ENCODE data around the gene MOGAT1. TPM values are rescaled to one million over a fixed set of nuclear protein-coding genes. Genes with fewer than 3 reads are reported as not detected.
"Not testable (repeated sequence)": the region's sequence is repeated elsewhere in the genome, so short reads cannot be mapped to it uniquely, and the experiment has no call there.

MOGAT1 gene
- total and polyA plus RNA-seq, 7 donors: not detected

DNA sequence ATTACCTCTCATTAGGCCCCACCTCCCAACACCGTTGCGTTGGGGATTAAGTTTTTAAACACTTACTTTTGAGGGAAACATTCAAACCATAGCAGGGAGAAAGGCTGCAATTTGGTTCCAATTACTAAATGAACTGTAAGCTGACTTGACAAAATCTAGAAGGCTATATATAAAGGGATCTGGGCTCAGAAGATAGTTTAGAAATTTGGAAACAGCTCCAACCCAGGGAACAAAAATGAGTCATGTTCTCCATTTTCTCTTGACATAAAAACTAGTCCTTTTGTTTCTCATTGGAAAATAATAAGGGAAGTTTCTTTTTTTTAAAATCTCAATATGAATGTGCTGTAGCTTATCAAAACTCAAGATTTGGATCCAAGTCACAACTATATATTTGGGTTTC is 17.5 kb downstream of the MOGAT1 start:
- Histone ChIP-seq H3K9me3 (no peaks in the 10 kb centered on the region), H3K4me1 (peaks cover 6% of the 10 kb centered on the region), H3K27me3 (ENCODE audit: insufficient read depth in 3 of 3, low read length in 2 of 3) (no peaks in the 10 kb centered on the region), H3K36me3 (ENCODE audit: insufficient read depth in 1 of 2, low read depth in 1 of 2) (no peaks in the 10 kb centered on the region), H3K27ac (no peak overlapping the region), H3K4me3 (no peak overlapping the region)
- intact Hi-C loops (cut with DNase I): no loop called here
- DNase-seq: no peak
- TF ChIP-seq, protein P1, sequence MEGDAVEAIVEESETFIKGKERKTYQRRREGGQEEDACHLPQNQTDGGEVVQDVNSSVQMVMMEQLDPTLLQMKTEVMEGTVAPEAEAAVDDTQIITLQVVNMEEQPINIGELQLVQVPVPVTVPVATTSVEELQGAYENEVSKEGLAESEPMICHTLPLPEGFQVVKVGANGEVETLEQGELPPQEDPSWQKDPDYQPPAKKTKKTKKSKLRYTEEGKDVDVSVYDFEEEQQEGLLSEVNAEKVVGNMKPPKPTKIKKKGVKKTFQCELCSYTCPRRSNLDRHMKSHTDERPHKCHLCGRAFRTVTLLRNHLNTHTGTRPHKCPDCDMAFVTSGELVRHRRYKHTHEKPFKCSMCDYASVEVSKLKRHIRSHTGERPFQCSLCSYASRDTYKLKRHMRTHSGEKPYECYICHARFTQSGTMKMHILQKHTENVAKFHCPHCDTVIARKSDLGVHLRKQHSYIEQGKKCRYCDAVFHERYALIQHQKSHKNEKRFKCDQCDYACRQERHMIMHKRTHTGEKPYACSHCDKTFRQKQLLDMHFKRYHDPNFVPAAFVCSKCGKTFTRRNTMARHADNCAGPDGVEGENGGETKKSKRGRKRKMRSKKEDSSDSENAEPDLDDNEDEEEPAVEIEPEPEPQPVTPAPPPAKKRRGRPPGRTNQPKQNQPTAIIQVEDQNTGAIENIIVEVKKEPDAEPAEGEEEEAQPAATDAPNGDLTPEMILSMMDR (IDR thresholded peaks at IDR 0.05): no peak
- ATAC-seq: no peak
- 57 to 76% (median 71%) methylated on average over 2 of the region's 2 CpGs for WGBS, 3 donors

DNA sequence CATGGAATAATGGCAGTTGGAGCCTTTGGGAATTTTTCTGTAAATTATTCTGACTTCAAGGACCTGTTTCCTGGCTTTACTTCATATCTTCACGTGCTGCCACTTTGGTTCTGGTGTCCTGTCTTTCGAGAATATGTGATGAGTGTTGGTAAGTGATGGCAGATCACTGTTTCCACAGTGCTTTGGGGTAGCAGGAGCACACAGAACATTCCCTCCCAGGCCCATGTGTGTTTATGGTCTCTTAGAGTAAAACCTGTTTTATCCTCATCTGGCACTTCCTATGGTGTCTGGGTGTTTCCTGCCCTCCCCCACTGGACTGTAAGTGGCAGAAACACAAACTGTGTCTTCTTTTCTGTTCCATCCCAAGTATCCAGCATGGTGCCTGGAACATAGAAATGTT is 17.9 kb downstream of the MOGAT1 start:
- TF ChIP-seq, protein P1 (IDR thresholded peaks at IDR 0.05): no peak
- Histone ChIP-seq H3K36me3 (ENCODE audit: insufficient read depth in 1 of 2, low read depth in 1 of 2) (no peaks in the 10 kb centered on the region), H3K9me3 (no peaks in the 10 kb centered on the region), H3K4me1 (peaks cover 2% of the 10 kb centered on the region), H3K27me3 (ENCODE audit: insufficient read depth in 3 of 3, low read length in 2 of 3) (no peaks in the 10 kb centered on the region), H3K27ac (no peak overlapping the region), H3K4me3 (no peak overlapping the region)
- 63 to 74% (median 63%) methylated on average over 2 of the region's 2 CpGs for WGBS, 3 donors
- intact Hi-C loops (cut with DNase I): no loop called here
- ATAC-seq: no peak
- DNase-seq: no peak

DNA sequence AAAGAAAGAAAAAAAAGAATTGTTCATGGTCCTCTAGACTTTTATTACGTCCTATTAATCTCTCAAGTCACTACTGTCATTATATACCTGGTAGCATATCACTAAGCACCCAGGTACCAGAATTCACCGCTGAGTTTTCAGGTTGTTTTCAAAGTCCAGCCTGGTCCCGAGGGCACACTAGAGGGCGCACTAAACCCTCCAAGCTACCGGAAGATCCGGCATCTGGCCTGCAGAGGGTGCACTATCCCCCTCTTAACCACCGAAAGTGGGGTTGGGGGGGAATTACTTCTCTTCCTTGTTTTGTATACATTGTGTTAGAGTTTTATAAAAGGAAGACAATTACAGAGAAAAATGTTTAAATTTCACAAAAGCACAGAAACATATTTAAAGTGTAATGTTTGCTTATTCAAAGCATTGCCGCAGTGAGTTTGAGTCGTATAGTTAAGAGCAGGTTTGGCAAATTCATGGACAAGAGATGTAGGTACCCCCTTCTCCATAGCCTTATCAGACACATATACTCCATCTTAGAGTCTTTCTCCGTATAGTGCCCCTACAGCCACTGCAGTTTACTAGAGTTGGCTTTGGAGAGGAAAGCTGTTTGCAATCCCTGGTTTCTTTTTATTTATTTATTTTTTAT is 19.2 kb downstream of the MOGAT1 start:
- TF ChIP-seq, protein P1 (IDR thresholded peaks at IDR 0.05): peak; percentile 95
- H3K27me3 ChIP-seq (ENCODE audit: insufficient read depth in 3 of 3, low read length in 2 of 3): no peaks in the 10 kb centered on the region
- WGBS, 3 donors: 30 to 32% (median 31%) methylated on average over 10 of the region's 10 CpGs
- no peak overlapping the region for H3K4me3 ChIP-seq
- no peaks in the 10 kb centered on the region for H3K9me3 ChIP-seq
- ATAC-seq (peak; percentile 91 to 97 (median 94)), DNase-seq (peak; percentile 67 to 85)
- H3K27ac ChIP-seq: no peak overlapping the region
- no peaks in the 10 kb centered on the region for H3K36me3 ChIP-seq (ENCODE audit: insufficient read depth in 1 of 2, low read depth in 1 of 2)
- intact Hi-C loops (cut with DNase I): loop anchor here (1.0 to 5.0 kb wide), 4 partner anchors 172 to 247 kb away; no protein-coding TSS in a partner anchor
- H3K4me1 ChIP-seq: no peaks in the 10 kb centered on the region

DNA sequence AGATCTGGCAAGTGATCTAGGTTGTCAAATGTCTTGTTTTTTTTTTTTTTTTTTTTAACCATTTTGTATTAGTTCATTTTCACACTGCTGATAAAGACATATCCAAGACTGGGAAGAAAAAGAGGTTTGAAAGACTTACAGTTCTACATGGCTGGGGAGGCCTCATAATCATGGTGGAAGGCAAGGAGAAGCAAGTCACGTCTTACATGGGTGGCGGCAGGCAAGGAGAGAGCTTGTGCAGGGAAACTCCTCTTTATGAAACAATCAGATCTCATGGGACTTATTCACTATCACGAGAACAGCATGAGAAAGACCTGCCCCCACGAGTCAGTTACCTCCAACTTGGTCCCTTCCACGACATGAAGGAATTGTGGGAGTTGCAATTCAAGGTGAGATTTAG is 22.0 kb downstream of the MOGAT1 start:
- not testable (repeated sequence) for H3K9me3 ChIP-seq; ATAC-seq; H3K27me3 ChIP-seq (ENCODE audit: insufficient read depth in 3 of 3, low read length in 2 of 3); DNase-seq; H3K4me3 ChIP-seq; H3K27ac ChIP-seq; H3K36me3 ChIP-seq (ENCODE audit: insufficient read depth in 1 of 2, low read depth in 1 of 2); H3K4me1 ChIP-seq
- WGBS, 3 donors: 77 to 93% (median 89%) methylated on average over 5 of the region's 5 CpGs
- intact Hi-C loops (cut with DNase I): loop anchor here (5.0 kb wide), 3 partner anchors 219 to 244 kb away; no protein-coding TSS in a partner anchor

DNA sequence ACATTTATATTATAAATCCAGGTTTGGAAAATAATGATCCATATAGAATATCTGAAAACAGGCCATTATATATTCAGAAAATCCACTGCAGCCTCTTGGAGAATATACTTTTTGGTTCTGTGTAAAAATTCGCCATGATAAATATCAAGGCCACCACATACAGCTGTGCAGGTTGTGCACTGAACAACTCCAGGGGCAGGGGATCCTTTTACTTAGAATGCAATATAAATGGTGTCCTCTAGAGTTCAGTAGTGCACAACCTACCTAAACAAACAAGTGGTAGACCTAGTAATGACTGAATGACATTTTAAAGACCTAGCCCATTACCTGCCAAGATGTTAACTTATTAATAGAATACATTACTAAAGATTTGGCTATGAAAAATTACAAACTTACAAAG is 22.4 kb downstream of the MOGAT1 start:
- Histone ChIP-seq H3K27ac (no peak overlapping the region), H3K36me3 (ENCODE audit: insufficient read depth in 1 of 2, low read depth in 1 of 2) (no peaks in the 10 kb centered on the region), H3K27me3 (ENCODE audit: insufficient read depth in 3 of 3, low read length in 2 of 3) (no peaks in the 10 kb centered on the region), H3K4me3 (no peak overlapping the region), H3K9me3 (no peaks in the 10 kb centered on the region), H3K4me1 (no peaks in the 10 kb centered on the region)
- intact Hi-C loops (cut with DNase I): loop anchor here (5.0 kb wide), 3 partner anchors 218 to 243 kb away; no protein-coding TSS in a partner anchor
- DNase-seq: no peak
- 92 to 98% (median 97%) methylated on average over 1 of the region's 1 CpG for WGBS, 3 donors
- TF ChIP-seq, protein P1 (IDR thresholded peaks at IDR 0.05): peak; percentile 24
- peak; percentile 60 to 67 (median 64) for ATAC-seq

Data from psoas muscle (tissue), 8 donors.